Tibial nerve (tissue), 4 donors: ENCODE measurements around the gene TANC1. TPM values are rescaled to one million over a fixed set of nuclear protein-coding genes. Genes with fewer than 3 reads are reported as not detected.
A peak's percentile ranks its signal among the peaks of the same experiment; 100 is the strongest.

ENCODE experiments used
- DNase-seq, 2 donors: peaks; one replicate each; pipeline ENCODE4 v3.0.0-alpha.2; 2019; ENCODE audit warnings: low spot score in 2 of 2
- H3K27ac ChIP-seq, 4 donors: fragments of 200-600 bp; sonication (generic) in 3 of 4; one replicate each; pipeline ENCODE4 v1.5.1; 2017 to 2019; ENCODE audit warnings: mild to moderate bottlenecking in 1 of 4
- H3K27me3 ChIP-seq, 2 donors: fragments of 200-600 bp; sonication (generic) in 1 of 2; one replicate each; pipeline versions ENCODE4 v1.5.1 to v1.6.0; 2017 to 2019
- H3K36me3 ChIP-seq, 3 donors: fragments of 200-600 bp; sonication (generic); one replicate each; pipeline ENCODE4 v1.5.1; 2018 to 2019
- H3K4me1 ChIP-seq, 4 donors: fragments of 200-600 bp; sonication (generic) in 3 of 4; one replicate each; pipeline ENCODE4 v1.5.1; 2017 to 2019
- H3K4me3 ChIP-seq, 4 donors: fragments of 200-600 bp; sonication (generic) in 3 of 4; one replicate each; pipeline ENCODE4 v1.5.1; 2017 to 2019; ENCODE audit warnings: mild to moderate bottlenecking in 1 of 4, moderate library complexity in 1 of 4
- H3K9me3 ChIP-seq, 4 donors: fragments of 200-600 bp; sonication (generic) in 3 of 4; one replicate each; pipeline ENCODE4 v1.5.1; 2017 to 2019
- CTCF ChIP-seq, 5 experiments: fragments of 200-600 bp in 3 of 5; fragments of 450-650 bp in 2 of 5; sonication (generic) in 3 of 5; IDR thresholded peaks; one replicate each; pipeline ENCODE4 v1.5.1; 2016 to 2019; ENCODE audit warnings: antibody characterized with exemption in 5 of 5, mild to moderate bottlenecking in 3 of 5, moderate library complexity in 2 of 5
- EP300 ChIP-seq, 2 donors: sonication (generic); formaldehyde crosslinking; IDR thresholded peaks; one replicate each; pipeline ENCODE4 v1.6.1; 2017; ENCODE audit warnings: antibody characterized with exemption in 2 of 2, mild to moderate bottlenecking in 1 of 2
- POLR2A ChIP-seq, 2 donors: fragments of 450-650 bp; IDR thresholded peaks; one replicate each; pipeline ENCODE4 v1.6.1; 2017; ENCODE audit warnings: antibody characterized with exemption in 2 of 2, mild to moderate bottlenecking in 2 of 2, moderate library complexity in 2 of 2
- WGBS, 2 donors: methylation state at CpG; one replicate each; pipeline ENCODE4 v1.1.5; 2018; 5-methylcytosine and 5-hydroxymethylcytosine counted together
- total RNA-seq, 4 donors: library from RNA; depleted of rRNA; stranded (reverse); fragments of >200 nt; gene quantifications; one replicate each; pipeline ENCODE4 v1.1.0, GENCODE V29; 2016

TANC1 gene
- total RNA-seq, 4 donors from 2014 or later, result 43.5 to 66.3 (median 57.6) TPM

- H3K4me3 ChIP-seq, result no peak overlapping the region
- H3K27me3 ChIP-seq, result no peaks in the 10 kb centered on the region
- peaks cover 0 to 6% (median 0%) of the 10 kb centered on the region in 3 donors for H3K36me3 ChIP-seq
- DNase-seq, result peak; percentile 90 to 97
- TF ChIP-seq CTCF (IDR thresholded peaks at IDR 0.05) (peak; percentile 81 to 92 (median 89)), EP300 (IDR thresholded peaks at IDR 0.05) (peak in 1 of 2 donors; percentile 41), POLR2A (IDR thresholded peaks at IDR 0.05) (no peak)
- H3K4me1 ChIP-seq, result peaks cover 0 to 26% (median 0%) of the 10 kb centered on the region in 4 donors
- peaks cover 0 to 10% (median 0%) of the 10 kb centered on the region in 4 donors for H3K9me3 ChIP-seq
- H3K27ac ChIP-seq, result peak overlapping the region in 1 of 4 donors; percentile 51
- WGBS, 2 donors, result 42 to 43% methylated on average over 11 of the region's 11 CpGs
Measured at GRCh38 chr2:159118115-159118858, 149.8 kb downstream of the TANC1 start.

DNA sequence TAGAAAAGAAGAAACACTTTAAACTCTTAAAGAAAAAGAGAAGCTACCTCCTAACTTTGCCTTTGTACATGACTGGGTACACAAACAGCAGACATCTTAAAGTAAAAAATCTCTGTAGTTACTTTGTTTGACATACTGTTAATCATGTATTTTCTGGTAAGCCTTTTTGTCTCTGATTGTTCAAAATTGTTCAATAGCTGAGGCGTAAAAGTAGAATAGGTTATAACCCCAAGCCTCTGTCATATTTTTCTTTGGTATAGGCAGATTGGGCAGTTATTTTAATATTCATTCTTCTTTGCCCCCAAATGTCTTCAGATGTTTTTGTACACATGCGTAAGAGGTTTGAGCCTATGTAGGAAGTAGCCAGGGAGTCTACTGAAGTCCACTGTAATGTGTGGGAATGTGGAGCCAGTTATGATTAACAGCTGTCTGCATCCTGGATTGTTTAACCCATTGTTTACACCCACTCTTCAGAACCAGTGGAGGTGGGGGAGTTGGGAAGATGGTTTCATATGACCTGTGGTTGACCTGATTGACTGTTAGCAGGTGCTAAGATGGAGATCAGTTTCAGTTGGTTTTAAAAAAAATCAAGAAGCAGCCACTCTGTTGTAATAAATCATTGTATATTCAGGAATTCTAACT, 150.5 kb downstream of the TANC1 start:
- H3K4me3 ChIP-seq, result no peak overlapping the region

DNA sequence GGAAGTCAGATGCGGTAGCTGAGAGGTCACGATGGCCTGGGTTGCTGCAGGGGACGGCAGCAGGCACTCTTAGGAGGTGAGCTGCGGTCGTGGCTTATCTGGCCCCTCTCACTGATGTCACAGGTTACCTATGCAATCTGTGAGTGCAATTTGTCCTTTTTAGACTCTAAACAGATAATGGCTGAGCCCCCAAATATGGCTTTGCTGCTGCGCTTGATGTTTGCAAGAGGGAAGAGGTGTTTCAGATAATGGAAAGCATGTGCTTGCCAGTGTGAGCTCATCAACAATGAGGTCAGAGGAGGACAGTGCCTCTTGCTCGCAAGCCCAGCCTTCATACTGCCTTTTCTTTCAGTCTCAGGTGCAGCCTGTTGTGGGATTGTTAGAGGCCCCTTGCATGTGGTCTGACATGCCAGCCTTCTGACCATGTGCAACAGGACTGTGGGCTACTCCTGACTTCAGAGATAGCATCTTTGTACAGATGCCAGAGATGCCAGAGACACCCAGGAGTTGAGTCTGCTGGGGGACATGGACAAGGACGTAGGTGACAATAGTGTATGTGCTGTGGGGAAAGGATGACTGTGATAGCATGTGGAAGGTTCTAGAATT, 151.3 kb downstream of the TANC1 start:
- 83 to 88% methylated on average over 8 of the region's 8 CpGs for WGBS, 2 donors
- no peak overlapping the region for H3K27ac ChIP-seq
- H3K4me3 ChIP-seq, result no peak overlapping the region
- TF ChIP-seq CTCF (IDR thresholded peaks at IDR 0.05), result no peak
- no peak for TF ChIP-seq POLR2A (IDR thresholded peaks at IDR 0.05)
- TF ChIP-seq EP300 (IDR thresholded peaks at IDR 0.05), result no peak
- H3K9me3 ChIP-seq, result peaks cover 0 to 10% (median 0%) of the 10 kb centered on the region in 4 donors
- peaks cover 0 to 6% (median 0%) of the 10 kb centered on the region in 3 donors for H3K36me3 ChIP-seq
- H3K4me1 ChIP-seq, result peaks cover 0 to 32% (median 7%) of the 10 kb centered on the region in 4 donors
- DNase-seq, result no peak
- no peaks in the 10 kb centered on the region for H3K27me3 ChIP-seq

More for the DNA sequence above, 150.5 kb downstream of the TANC1 start:
- Histone ChIP-seq H3K27me3 (no peaks in the 10 kb centered on the region), H3K4me1 (peaks cover 0 to 30% (median 3%) of the 10 kb centered on the region in 4 donors), H3K9me3 (peaks cover 0 to 10% (median 0%) of the 10 kb centered on the region in 4 donors), H3K27ac (peak overlapping the region in 1 of 4 donors; percentile 51), H3K36me3 (peaks cover 0 to 6% (median 0%) of the 10 kb centered on the region in 3 donors)
- 58 to 66% methylated on average over 2 of the region's 2 CpGs for WGBS, 2 donors
- TF ChIP-seq CTCF (IDR thresholded peaks at IDR 0.05), result no peak
- no peak for TF ChIP-seq POLR2A (IDR thresholded peaks at IDR 0.05)
- no peak for TF ChIP-seq EP300 (IDR thresholded peaks at IDR 0.05)
- no peak for DNase-seq

GRCh38 chr2:159123786-159124185, 155.3 kb downstream of the TANC1 start:
- Histone ChIP-seq H3K36me3 (no peaks in the 10 kb centered on the region), H3K27ac (peak overlapping the region in 1 of 4 donors; percentile 83), H3K9me3 (no peaks in the 10 kb centered on the region), H3K27me3 (no peaks in the 10 kb centered on the region), H3K4me1 (peaks cover 0 to 52% (median 10%) of the 10 kb centered on the region in 4 donors), H3K4me3 (no peak overlapping the region)
- WGBS, 2 donors, result 88 to 94% methylated on average over 9 of the region's 9 CpGs
- no peak for DNase-seq
- TF ChIP-seq POLR2A (IDR thresholded peaks at IDR 0.05), result no peak
- TF ChIP-seq CTCF (IDR thresholded peaks at IDR 0.05), result no peak
- no peak for TF ChIP-seq EP300 (IDR thresholded peaks at IDR 0.05)
